Cortex of kidney (tissue), 1 donor: Measurements from ENCODE around the gene PMEPA1.

ENCODE experiments used
- DNase-seq: peaks from one replicate; lab custom pipeline; 2025; lab: John Stamatoyannopoulos, UW

The PMEPA1 gene

GRCh38 chr20:57693670-57694329, 16.0 kb downstream of the PMEPA1 start:
- no peak for DNase-seq

DNA sequence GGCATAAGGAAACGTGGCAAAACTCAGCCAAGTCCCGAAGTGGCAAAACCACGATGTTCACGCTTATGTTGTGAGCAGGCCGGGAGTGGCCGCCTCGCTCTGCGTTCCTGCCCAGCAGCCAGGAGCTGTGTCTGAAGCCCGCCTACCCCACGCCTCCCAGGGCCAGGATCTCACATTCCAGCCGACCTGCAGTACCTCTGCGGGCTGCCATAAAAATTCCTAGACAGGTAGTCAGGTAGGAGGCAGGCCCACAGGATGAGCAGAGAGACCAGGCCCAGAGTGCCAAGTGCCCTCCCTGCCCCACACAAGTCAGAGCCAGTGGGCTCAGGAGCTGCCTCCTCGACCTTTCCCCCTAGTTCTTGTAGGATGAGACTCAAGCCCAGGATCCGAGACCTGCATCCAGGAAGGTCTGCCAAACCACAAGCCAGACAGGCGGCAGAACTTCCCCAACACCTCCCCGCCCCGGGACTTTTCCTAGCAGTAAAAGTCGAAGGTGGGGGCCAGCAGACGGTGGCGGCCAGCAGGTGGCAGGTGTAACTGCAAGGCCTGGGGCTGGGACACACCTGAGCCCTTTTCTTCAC, 16.7 kb downstream of the PMEPA1 start:
- DNase-seq = no peak

- no peak for DNase-seq
Observed at GRCh38 chr20:57692393-57692792, 17.4 kb downstream of the PMEPA1 start.

DNA sequence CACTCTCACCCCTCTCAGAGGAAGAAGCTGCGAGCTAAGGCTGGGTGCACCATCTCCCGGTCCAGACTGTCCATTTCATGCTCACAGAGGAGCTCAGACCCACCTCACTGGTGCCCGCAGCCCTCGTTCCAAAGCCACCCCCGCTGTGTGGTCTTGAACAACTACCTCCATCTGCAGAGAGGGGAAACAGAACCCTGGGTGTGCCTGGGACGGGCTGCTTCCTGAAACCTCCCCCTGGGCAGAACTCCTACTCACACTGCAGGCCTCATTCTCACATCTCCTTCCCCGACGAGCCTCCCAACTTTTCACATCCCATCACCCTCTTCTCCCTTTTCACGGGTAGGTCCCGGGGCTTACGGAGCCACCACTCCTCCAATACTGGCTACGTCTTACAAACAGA, 18.1 kb downstream of the PMEPA1 start:
- DNase-seq = no peak

DNA sequence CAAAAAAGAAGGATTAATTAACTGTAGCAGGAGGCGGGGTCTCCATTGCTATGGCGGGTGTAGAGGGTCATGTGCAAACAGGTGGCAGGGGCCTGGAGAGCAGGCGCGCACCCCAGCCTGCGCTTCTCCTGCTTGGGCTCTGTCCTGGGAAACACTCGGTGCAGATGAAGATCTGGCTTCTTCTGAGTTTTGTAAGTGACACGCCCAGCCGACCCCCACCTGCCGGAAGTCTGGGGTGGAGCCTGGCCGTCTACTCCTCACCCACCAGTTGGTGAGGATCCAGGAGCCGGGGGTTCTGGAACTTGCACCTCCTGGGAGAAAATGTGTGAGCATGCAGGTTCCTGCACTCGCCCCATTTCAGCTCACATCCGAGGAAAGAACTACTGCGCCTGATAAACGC, 19.3 kb downstream of the PMEPA1 start:
- DNase-seq = no peak

DNA sequence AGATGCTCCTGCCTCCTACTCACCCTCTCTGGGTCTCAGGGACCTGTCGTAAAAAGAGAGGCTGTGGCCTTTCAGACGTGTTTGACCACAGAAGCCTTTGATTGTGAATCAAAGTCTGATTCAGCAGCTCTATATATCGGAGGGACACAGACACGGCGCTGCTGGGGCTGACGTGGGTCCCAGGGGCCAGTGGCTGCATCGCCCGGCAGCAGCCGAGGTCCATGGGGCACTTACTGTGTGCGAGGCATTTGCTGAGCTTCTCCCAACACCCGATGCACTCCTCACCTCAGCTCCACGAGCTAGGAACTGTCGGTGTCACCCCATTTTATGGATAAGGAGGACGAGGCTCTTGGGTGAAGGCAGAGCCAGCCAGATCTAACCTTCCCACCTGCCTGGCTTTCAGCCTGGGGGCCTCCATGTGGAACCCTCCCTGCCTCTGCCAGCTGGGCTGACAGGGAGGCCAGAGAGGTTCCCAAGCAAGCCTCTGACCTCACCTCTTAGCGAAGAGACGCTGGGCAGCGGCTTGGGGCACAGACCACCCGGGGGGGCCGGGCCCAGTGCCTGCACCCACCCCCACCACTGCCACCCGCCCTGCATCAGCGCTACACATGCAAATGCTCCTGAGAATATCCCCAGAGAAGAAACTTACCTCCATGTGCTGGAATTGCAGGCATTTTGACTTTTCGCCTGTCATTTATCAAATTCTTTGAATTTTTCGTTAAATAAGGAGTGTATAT, 19.9 kb downstream of the PMEPA1 start:
- DNase-seq = no peak

DNA sequence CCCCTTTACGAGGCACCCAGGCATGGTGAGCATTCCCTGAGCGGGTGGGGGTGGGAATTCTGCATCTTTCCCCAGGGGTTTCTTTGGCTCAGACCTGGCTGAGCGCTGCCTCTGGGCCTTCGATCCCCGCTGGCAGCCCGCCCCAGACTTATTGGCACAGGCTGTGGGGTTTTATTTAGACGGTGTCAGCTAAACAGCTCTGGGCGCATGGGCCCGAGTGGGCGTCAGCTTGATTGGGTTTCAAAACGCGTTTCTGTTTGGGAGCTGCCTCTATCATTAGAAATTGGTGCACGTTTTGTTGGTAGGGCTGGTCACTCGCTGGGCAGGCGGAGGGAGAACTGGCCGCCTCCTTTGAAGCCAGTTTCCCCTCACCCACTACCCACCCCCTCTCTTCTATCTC, 21.0 kb downstream of the PMEPA1 start:
- DNase-seq = no peak

DNA sequence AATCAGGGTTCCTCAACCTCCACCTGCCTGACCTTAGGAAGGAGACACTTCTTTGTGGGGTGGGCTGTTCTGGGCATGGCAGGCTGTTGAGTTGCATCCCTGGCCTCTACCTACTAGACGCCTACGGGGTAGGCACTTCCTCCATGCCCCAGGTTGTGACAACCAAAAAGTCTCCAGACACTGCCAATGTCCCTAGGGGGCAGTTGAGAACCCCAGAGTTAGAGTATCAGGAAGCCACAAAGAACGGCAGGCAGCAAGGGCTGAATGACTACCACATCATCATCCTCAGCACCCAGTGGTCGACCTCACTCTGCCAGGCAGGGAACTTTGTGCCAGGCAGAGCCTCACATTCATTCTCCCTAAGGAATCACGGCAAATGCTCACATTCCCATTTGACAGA, 21.5 kb downstream of the PMEPA1 start:
- no peak for DNase-seq

- no peak for DNase-seq
Observed at GRCh38 chr20:57686931-57687652, 22.7 kb downstream of the PMEPA1 start.

DNA sequence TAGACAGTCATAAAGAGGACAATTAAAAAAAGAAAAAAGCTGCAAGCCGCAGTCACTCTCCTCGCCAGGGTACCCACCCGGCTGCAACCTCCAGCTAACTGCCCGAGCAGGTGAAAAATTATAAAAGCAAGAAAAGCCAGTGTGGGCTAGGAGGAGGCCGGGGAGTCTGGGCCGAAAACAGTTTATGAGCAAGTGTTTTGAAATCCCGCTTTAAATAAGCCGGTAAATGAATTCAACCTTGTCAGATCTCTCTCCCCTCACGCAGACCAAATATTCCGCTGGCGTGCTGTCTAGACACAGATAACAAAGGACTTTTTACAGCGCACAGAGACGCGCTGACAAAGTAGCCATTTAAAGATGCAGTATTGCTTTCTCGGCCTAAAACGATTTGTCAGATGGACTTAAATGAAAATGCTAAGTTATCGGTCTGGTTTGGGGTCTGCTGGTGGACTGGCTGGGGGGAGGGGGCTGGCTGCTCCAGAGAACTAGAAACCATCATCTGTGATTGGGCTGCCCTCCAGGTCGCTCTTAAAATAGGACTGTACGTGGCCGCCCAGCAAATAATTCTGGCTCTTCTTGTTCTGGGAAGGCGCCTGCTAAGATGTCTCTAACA, 24.6 kb downstream of the PMEPA1 start:
- DNase-seq = no peak

DNA sequence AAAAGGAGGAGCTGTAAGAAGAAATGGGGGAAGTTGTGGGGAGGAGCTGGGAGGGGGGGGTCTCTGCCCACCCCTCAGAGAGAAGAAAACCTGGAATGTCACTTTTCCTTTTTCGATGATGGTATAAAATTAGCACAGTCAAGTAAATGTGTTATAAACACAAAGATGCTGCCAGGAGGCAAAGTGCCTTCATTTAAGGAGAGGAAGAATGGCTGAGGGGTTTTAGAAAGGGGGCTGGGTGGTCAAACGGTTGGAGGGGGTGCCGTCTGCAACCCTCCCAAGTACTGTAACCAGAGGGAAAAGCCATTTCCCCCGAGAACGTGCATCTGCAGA, 25.0 kb downstream of the PMEPA1 start:
- DNase-seq = no peak

DNA sequence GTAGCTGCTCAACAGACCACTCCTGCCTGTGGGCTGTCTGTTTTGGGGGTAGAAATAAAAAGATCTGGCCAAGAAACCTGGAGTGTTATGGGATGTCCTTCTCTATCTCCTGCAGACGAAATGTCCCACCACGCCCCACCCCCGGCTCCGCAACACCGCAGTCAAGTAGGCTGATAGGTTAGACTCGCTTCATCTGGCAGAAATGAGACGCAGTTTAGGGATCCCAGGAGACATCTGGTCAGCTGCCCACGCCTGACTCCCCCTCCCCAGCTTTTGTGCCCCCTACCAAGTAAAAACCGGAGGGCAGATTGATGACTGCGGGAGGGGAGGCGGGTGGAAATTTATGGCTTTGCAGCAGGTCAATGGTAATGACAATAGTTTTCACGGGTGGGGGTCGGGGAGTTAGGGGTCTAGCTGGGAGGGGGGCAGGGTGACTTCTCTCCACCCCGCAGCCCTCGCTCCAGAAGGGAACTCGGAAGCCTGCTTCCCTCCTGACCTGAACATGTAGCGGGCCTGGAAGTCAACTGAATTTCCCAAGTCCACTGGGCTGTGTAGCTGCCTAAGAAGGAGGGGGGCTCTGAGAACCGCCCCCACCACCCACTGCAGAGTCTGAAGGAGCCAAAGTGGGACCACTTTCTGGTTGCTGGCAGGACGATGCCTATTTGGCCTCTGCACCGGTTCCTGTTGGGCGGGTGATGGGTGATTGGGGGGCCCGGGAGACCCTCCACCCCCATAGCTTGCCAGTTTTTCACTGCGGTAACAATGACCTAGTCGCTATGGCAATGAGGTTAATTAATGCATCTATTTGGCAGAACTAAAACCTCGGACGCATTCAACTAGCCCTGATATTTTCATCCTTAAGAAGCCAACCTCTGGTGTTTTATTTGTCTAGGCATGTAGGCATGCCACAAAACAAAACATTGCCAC, 25.7 kb downstream of the PMEPA1 start:
- DNase-seq = no peak

DNA sequence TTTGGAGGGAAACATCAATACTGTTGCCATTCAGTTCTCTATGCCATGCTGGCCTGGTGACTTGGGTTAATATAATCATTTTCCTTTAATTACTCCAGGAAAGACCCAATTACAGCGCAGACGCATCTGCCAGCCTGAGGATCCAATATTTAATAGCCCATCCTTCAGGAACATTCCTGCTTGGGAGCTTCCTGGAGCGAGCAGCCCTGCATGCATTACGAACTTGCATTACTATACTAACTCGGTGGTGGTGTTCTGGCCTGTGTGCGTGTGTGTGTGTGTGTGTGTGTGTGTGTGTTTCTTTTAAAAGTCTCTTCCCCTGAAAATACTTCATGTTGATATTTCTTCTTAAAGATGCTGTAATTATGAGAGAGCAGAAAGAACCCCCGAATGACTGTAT, 26.5 kb downstream of the PMEPA1 start:
- DNase-seq = no peak

DNA sequence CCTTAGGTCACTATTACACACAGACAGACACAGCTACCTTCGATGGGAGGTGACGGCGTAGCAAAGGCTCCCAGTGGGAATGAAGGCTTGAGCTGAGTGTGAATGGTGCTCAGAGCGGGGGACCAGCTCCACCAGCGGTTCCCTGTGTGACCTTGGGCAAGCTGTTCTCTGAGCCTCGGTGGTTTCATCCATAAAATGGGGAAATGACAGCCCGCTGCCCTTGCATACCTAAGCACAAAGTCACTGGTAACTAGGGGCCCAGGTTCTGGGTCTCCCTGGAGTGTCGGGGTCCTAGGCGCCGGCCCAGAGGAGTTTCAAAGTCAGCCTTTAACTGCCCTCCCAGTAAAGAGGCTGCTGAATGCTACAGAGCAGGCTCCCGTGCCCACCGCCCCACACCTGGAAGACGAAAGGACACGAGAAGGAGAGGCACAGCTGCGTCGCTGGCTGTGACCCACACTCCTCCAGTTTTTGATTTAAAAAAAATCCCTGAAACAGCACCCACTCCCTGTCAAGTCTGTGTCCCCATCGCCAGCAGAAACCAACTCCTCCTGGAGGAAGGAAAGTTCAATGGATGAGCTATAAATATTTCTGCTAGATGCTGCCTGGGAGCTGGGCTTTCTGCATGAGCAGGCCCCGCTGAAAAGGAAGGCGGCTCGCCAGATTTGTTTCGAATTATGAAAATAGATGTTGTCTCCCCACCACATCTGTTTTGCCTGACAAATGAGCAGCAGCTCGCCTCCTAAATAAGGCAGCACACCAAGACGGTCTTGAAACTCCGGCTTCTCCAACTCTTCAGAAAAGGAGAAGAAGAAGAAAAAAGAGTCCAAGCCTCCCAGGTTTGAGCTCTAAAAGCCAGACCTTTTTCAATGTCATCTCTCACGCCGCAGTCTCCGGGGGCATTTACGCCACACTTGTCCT, 27.4 kb downstream of the PMEPA1 start:
- DNase-seq = no peak

GRCh38 chr20:57680934-57681914, 28.6 kb downstream of the PMEPA1 start:
- no peak for DNase-seq

- no peak for DNase-seq
Observed at GRCh38 chr20:57680131-57680716, 29.6 kb downstream of the PMEPA1 start.

GRCh38 chr20:57679113-57679512, 30.7 kb downstream of the PMEPA1 start:
- DNase-seq = no peak

DNA sequence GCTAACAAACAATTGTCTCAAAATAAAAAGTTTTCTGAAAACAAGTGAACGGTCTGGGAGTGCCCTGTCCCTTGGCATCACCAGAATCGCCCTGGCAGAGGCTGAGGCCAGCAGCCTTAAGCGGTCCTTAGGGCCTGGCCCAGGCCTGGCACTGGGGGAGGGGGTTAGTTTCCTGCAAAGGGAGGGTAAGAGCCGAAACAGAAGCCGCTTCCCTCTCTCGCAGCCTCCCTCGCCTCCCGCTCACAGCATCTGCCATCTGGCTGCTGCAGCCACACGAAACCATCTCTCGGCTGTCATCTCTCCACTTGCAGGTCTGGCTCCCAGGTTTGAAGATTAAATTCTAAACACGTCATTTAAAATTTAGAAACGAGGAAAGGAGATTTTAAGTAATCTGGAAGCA, 31.5 kb downstream of the PMEPA1 start:
- DNase-seq = no peak

GRCh38 chr20:57677584-57677982, 32.2 kb downstream of the PMEPA1 start:
- DNase-seq = no peak
